OCI-LY1 (cell line): ENCODE measurements around the gene RYK.

ENCODE experiments used
- H2AFZ ChIP-seq: fragments of 200-600 bp; sonication (generic), shearing (Covaris generic); 2 replicates; pipeline ENCODE4 v1.6.0; 2014; ENCODE audit warnings: antibody characterized with exemption, mild to moderate bottlenecking, low read length
- H3F3A ChIP-seq: fragments of 200-600 bp; sonication (generic), shearing (Covaris generic); 2 replicates; pipeline ENCODE4 v1.6.0; 2014; ENCODE audit warnings: mild to moderate bottlenecking, antibody characterized with exemption, low read length, moderate library complexity; ENCODE audit not compliant: insufficient read depth
- H3K27ac ChIP-seq: fragments of 200-600 bp; sonication (generic); 2 replicates; pipeline ENCODE4 v1.5.1; 2014; ENCODE audit warnings: low read length, mixed run types, mild to moderate bottlenecking, low read depth; ENCODE audit not compliant: poor library complexity, severe bottlenecking
- H3K27me3 ChIP-seq: fragments of 200-600 bp; sonication (generic); 2 replicates; pipeline ENCODE4 v1.6.0; 2014; ENCODE audit warnings: antibody characterized with exemption, mild to moderate bottlenecking, low read length, moderate library complexity; ENCODE audit not compliant: insufficient read depth
- H3K36me3 ChIP-seq: fragments of 200-600 bp; sonication (generic); 2 replicates; pipeline ENCODE4 v1.6.1; 2014; ENCODE audit warnings: mild to moderate bottlenecking, antibody characterized with exemption, low read length, moderate library complexity, mixed read lengths; ENCODE audit not compliant: insufficient read depth
- H3K4me1 ChIP-seq: fragments of 200-600 bp; sonication (generic); 2 replicates; pipeline ENCODE4 v1.5.1; 2014; ENCODE audit warnings: mild to moderate bottlenecking, low read length, moderate library complexity; ENCODE audit not compliant: insufficient read depth, severe bottlenecking
- H3K4me2 ChIP-seq: fragments of 200-600 bp; sonication (generic), shearing (Covaris generic); 2 replicates; pipeline ENCODE4 v1.6.1; 2014; ENCODE audit warnings: low read length
- H3K4me3 ChIP-seq: fragments of 200-600 bp; sonication (generic); 2 replicates; pipeline ENCODE4 v1.5.1; 2014; ENCODE audit warnings: low read length, low read depth, mild to moderate bottlenecking, mixed read lengths; ENCODE audit not compliant: poor library complexity, severe bottlenecking
- H3K79me2 ChIP-seq: fragments of 200-600 bp; shearing (Covaris generic); 2 replicates; pipeline ENCODE4 v1.6.1; 2016; ENCODE audit warnings: mixed run types, low read length, mixed read lengths; ENCODE audit not compliant: insufficient read depth
- H3K9ac ChIP-seq: fragments of 200-600 bp; sonication (generic), shearing (Covaris generic); 2 replicates; pipeline ENCODE4 v1.6.1; 2014; ENCODE audit warnings: mild to moderate bottlenecking, low read length, mixed read lengths
- H3K9me2 ChIP-seq: fragments of 200-600 bp; sonication (generic), shearing (Covaris generic); 2 replicates; pipeline ENCODE4 v1.6.1; 2014; ENCODE audit warnings: low read depth, mild to moderate bottlenecking, low read length, mixed read lengths
- H3K9me3 ChIP-seq: fragments of 200-600 bp; shearing (Covaris generic); 2 replicates; pipeline ENCODE4 v1.6.1; 2014; ENCODE audit warnings: low read length, mixed read lengths
- H4K20me1 ChIP-seq: fragments of 200-600 bp; sonication (generic), shearing (Covaris generic); 2 replicates; pipeline ENCODE4 v1.6.0; 2016; ENCODE audit warnings: mild to moderate bottlenecking, low read length; ENCODE audit not compliant: insufficient read depth
- EZH2 ChIP-seq: fragments of 200-600 bp; sonication (generic), shearing (Covaris generic); IDR thresholded peaks from 2 replicates; pipeline ENCODE4 v1.8.0; 2017; ENCODE audit warnings: borderline replicate concordance, mixed run types, mild to moderate bottlenecking, antibody characterized with exemption, low read length, moderate library complexity, mixed read lengths
- TF ChIP-seq, protein P1 (sequence below): fragments of 200-600 bp; sonication (generic), shearing (Covaris generic); IDR thresholded peaks from 2 replicates; pipeline ENCODE4 v1.5.1; 2017; ENCODE audit warnings: mild to moderate bottlenecking, antibody characterized with exemption, low read length, moderate library complexity, mixed read lengths

Gene RYK

GRCh38 chr3:134249296-134249841 is 1.3 kb downstream of the RYK start:
- Histone ChIP-seq H3K4me1 (peaks cover 12% of the 10 kb centered on the region), H3K9ac (no peak overlapping the region), H3K9me3 (no peaks in the 10 kb centered on the region), H3F3A (peaks cover 8% of the 10 kb centered on the region; the same call in 1 of the 2 replicates), H3K4me2 (peak overlapping the region; percentile 69), H3K4me3 (peak overlapping the region; percentile 61), H3K27me3 (peaks cover 11% of the 10 kb centered on the region; the same call in 1 of the 2 replicates), H3K27ac (no peak overlapping the region), H4K20me1 (no peaks in the 10 kb centered on the region), H3K9me2 (no peaks in the 10 kb centered on the region), H2AFZ (no peak overlapping the region), H3K36me3 (no peaks in the 10 kb centered on the region), H3K79me2 (no peaks in the 10 kb centered on the region)
- TF ChIP-seq EZH2, result no peak
- TF ChIP-seq, protein P1, sequence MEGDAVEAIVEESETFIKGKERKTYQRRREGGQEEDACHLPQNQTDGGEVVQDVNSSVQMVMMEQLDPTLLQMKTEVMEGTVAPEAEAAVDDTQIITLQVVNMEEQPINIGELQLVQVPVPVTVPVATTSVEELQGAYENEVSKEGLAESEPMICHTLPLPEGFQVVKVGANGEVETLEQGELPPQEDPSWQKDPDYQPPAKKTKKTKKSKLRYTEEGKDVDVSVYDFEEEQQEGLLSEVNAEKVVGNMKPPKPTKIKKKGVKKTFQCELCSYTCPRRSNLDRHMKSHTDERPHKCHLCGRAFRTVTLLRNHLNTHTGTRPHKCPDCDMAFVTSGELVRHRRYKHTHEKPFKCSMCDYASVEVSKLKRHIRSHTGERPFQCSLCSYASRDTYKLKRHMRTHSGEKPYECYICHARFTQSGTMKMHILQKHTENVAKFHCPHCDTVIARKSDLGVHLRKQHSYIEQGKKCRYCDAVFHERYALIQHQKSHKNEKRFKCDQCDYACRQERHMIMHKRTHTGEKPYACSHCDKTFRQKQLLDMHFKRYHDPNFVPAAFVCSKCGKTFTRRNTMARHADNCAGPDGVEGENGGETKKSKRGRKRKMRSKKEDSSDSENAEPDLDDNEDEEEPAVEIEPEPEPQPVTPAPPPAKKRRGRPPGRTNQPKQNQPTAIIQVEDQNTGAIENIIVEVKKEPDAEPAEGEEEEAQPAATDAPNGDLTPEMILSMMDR, result 0 out of 2 replicates have a peak, but pooled peaks have one; percentile 4

- H3K9me2 ChIP-seq, result no peaks in the 10 kb centered on the region
- peaks cover 11% of the 10 kb centered on the region; the same call in 1 of the 2 replicates for H3K27me3 ChIP-seq
- no peaks in the 10 kb centered on the region for H4K20me1 ChIP-seq
- peaks cover 7% of the 10 kb centered on the region; the same call in 1 of the 2 replicates for H3F3A ChIP-seq
- no peaks in the 10 kb centered on the region for H3K9me3 ChIP-seq
- H2AFZ ChIP-seq, result no peak overlapping the region
- no peaks in the 10 kb centered on the region for H3K79me2 ChIP-seq
- H3K4me2 ChIP-seq, result no peak overlapping the region
- H3K9ac ChIP-seq, result no peak overlapping the region
- no peaks in the 10 kb centered on the region for H3K36me3 ChIP-seq
- no peak overlapping the region for H3K27ac ChIP-seq
- H3K4me3 ChIP-seq, result no peak overlapping the region
- TF ChIP-seq EZH2, result no peak
- TF ChIP-seq, protein P1, result no peak
- peaks cover 7% of the 10 kb centered on the region for H3K4me1 ChIP-seq
Measured at GRCh38 chr3:134244921-134245320, 5.7 kb downstream of the RYK start.

DNA sequence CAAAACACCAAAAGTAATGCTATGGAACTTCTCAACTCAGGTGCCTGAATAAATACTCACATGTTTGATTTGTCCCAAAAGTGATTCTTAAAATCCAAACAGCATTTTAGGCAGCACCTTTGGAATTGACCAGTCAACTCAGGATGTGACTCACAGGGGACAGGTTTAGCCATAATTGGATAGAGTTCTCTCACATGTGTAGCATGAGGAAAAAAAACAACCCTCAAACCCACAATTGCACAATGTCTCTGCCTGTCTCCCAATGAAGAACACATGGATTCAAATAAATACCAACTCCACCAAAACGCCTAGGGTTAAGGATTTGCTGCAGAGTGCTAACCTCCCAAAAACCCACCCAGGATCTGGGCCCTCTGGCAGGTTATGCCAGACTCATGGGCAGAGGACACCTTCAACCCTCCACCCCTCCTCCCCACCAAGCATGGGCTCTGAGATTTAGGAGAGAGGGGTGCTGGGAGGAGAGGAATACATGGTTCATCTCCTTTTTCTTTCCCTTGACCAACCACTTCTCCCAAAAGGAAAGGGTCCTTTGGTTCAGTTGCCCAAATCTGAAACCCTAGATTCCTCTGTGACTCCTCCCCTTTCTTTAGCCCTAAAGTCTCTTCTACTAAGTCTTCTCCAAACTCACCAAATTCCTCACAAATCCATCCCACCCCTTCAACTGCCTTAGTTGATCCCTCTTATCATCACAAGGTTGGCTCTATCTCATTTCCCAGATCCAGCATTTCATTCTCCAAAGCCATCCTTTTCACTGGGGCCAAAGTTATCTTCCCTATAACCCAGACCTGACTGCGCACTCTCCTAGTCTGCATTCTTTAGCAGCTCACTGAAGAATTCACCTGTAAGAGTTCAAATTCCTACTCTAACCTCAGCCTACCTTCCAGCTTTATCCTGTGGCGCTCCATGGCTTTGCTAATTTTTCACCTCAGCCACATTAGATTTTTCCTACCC is 7.7 kb downstream of the RYK start:
- no peak overlapping the region for H3K4me2 ChIP-seq
- H3K4me3 ChIP-seq, result no peak overlapping the region
- no peaks in the 10 kb centered on the region for H4K20me1 ChIP-seq
- TF ChIP-seq, protein P1, result no peak
- TF ChIP-seq EZH2, result no peak
- H3K9me3 ChIP-seq, result no peaks in the 10 kb centered on the region
- no peaks in the 10 kb centered on the region for H3K36me3 ChIP-seq
- H3K27me3 ChIP-seq, result peaks cover 2% of the 10 kb centered on the region; the same call in 1 of the 2 replicates
- H3F3A ChIP-seq, result no peaks in the 10 kb centered on the region
- no peak overlapping the region for H2AFZ ChIP-seq
- no peaks in the 10 kb centered on the region for H3K4me1 ChIP-seq
- H3K27ac ChIP-seq, result no peak overlapping the region
- H3K9ac ChIP-seq, result no peak overlapping the region
- H3K9me2 ChIP-seq, result no peaks in the 10 kb centered on the region
- H3K79me2 ChIP-seq, result no peaks in the 10 kb centered on the region
